Activated T-helper 1 cell treated with anti-CD3 and anti-CD28 coated beads, Interleukin-12 subunit alpha, Interleukin-12 subunit beta, Interleukin-2, Interleukin-4 antibody, amounts not matched to agents 30 ng/mL and 10 ng/mL and 1 ng/mL, durations not matched to agents 14 hours and 24 hours and 36 hours (primary cell): Measurements from ENCODE around the gene CTSA. TPM values are rescaled to one million over a fixed set of nuclear protein-coding genes. Genes with fewer than 3 reads are reported as not detected.
"Not testable (repeated sequence)": the region's sequence is repeated elsewhere in the genome, so short reads cannot be mapped to it uniquely, and the experiment has no call there.

Experiments
- DNase-seq: peaks from one replicate; pipeline ENCODE4 v3.0.0; 2021; ENCODE audit warnings: low spot score
- H3K27ac Mint-ChIP-seq: one replicate; pipeline ENCODE4 v1.8.0; 2021; ENCODE audit warnings: mild to moderate bottlenecking, mixed read lengths
- H3K27me3 Mint-ChIP-seq: one replicate; pipeline ENCODE4 v1.8.0; 2022; ENCODE audit warnings: mild to moderate bottlenecking, moderate library complexity, mixed read lengths; ENCODE audit not compliant: insufficient read depth
- H3K36me3 Mint-ChIP-seq: one replicate; pipeline ENCODE4 v1.8.0; 2021; ENCODE audit warnings: low read depth, mixed read lengths
- H3K4me1 Mint-ChIP-seq: one replicate; pipeline ENCODE4 v1.8.0; 2021; ENCODE audit warnings: low read depth, mixed read lengths
- H3K4me3 Mint-ChIP-seq: one replicate; pipeline ENCODE4 v1.8.0; 2021; ENCODE audit warnings: mild to moderate bottlenecking, moderate library complexity, mixed read lengths
- H3K9me3 Mint-ChIP-seq: one replicate; pipeline ENCODE4 v1.8.0; 2021; ENCODE audit warnings: mixed read lengths
- intact Hi-C: fragments of 100-400 bp; cut with micrococcal nuclease; formaldehyde crosslinking; loops from one replicate; pipeline ENCODE4 v1.15.1; 2024
- total RNA-seq: library from RNA; stranded (reverse); gene quantifications from 2 replicates; pipeline ENCODE4 v1.2.3, GENCODE V29; 2022

The CTSA gene
- total RNA-seq, 1 donor from 2014 or later, result 46.9 TPM

- H3K4me3 Mint-ChIP-seq, intact Hi-C loops: not testable (repeated sequence)
These were observed 17.0 kb upstream of the CTSA start for GRCh38 chr20:45874104-45874481.

GRCh38 chr20:45874576-45874975 is 16.6 kb upstream of the CTSA start:
- intact Hi-C loops, result no loop called here
- Mint-ChIP-seq H3K9me3 (no peaks in the 10 kb centered on the region), H3K27me3 (no peaks in the 10 kb centered on the region), H3K27ac (no peak overlapping the region), H3K4me3 (no peak overlapping the region), H3K36me3 (peaks cover 15% of the 10 kb centered on the region), H3K4me1 (no peaks in the 10 kb centered on the region)
- no peak for DNase-seq

More at GRCh38 chr20:45874104-45874481, 17.0 kb upstream of the CTSA start:
- H3K4me1 Mint-ChIP-seq, H3K27ac Mint-ChIP-seq, H3K27me3 Mint-ChIP-seq, DNase-seq, H3K9me3 Mint-ChIP-seq: not testable (repeated sequence)
- H3K36me3 Mint-ChIP-seq, result peaks cover 15% of the 10 kb centered on the region

DNA sequence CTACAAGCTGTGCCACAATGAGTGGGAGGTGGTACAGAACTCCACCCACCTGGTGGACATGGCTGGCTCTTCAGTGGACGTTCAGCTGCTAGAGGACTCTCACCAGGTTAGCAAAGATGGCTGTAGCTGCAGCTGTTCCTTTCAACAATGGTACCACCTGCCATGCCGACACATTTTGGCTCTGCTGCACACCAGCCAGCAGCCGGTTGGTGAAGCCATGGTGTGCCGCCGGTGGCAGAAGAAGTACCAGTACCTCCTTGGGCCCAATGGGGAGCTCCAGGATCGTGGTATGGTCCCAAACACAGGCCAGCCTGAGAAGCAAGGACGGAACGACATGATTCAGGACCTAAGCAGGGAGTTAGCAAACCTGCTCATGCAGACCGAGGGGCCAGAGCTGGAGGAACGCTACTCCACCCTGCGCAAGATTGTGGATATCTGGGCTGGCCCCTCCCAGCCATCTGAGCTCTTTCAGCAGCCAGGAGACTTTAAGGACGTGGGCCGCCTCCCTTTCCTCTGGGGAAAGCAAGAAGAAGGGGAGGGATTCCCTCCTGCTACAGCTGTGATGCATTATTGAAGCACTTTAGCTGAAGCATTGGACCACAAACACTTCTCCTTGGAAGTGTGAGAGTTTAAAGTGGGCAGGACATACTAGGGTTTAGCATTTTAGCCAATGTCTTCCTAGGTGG is 12.9 kb upstream of the CTSA start:
- Mint-ChIP-seq H3K27me3 (peaks cover 2% of the 10 kb centered on the region), H3K27ac (no peak overlapping the region), H3K36me3 (peaks cover 26% of the 10 kb centered on the region), H3K4me1 (peaks cover 23% of the 10 kb centered on the region), H3K4me3 (no peak overlapping the region), H3K9me3 (no peaks in the 10 kb centered on the region)
- DNase-seq, result no peak
- intact Hi-C loops, result no loop called here

DNA sequence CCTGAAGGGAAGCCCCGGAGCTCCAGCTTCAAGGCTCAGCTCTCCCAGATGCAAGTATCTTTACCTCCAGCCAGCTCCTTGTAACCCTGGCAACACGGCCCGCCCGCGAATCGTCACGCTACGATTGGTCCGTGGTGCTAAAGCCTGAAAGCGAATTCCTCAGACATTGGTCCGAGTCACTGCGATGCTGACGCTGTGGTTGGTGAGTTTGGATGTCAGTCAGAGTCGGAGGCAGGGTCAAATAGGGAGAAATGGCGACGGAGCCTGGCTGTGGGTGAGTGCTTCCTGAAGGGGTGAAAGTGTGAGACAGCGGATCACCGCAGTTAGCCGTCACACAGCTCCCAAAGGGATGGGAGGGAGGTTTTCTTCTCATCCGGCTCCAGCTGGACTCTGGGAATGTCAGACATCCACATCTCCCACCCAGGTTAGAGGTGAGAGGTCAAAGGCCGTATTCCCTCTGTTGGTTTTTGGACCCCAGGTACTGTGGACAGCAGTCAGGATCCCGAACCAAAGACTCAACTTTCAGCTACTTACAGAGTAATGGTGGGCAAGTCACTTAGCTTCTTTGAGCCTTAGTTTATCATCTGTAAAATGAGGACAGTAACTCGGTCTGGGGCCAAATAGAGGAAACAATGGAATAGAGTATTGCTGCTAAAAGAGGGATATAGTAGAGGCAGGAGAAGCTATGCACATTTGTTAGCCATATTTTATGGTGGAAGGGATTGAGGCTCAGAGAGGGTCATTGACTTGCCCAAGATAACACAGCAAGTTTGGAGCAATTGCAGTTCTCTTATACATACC is 9.9 kb upstream of the CTSA start, which contains the start of gene ZSWIM1:
TSS of gene ZSWIM1 (plus strand) at position 240 of the 801 bp plus-strand sequence. CDS start 1,366 bp downstream, outside the sequence.
- peaks cover 45% of the 10 kb centered on the region for H3K4me1 Mint-ChIP-seq

DNA sequence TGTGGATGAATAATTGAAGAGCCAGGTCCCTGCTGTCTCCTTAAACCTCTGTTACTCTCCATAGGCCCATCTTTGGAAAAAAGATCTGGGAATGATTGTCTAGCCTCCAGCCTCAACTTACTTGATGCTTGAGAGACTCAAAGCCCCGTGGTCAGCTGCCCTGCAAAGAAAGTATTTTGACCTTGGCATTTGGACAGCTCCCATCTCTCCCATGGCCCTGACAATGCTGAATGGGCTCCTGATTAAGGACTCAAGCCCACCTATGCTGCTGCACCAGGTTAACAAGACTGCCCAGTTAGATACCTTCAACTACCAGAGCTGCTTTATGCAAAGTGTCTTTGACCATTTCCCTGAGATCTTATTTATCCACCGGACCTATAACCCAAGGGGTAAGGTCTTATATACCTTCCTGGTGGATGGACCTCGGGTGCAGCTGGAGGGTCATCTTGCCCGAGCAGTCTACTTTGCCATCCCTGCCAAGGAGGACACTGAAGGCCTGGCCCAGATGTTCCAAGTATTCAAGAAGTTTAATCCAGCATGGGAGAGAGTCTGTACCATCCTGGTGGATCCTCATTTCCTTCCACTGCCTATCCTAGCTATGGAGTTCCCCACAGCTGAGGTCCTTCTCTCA is 8.6 kb upstream of the CTSA start:
- intact Hi-C loops, result no loop called here
- no peaks in the 10 kb centered on the region for H3K9me3 Mint-ChIP-seq
- no peak overlapping the region for H3K27ac Mint-ChIP-seq
- peaks cover 47% of the 10 kb centered on the region for H3K4me1 Mint-ChIP-seq
- no peak for DNase-seq
- peak overlapping the region; percentile 70 for H3K4me3 Mint-ChIP-seq
- H3K36me3 Mint-ChIP-seq, result peaks cover 22% of the 10 kb centered on the region
- H3K27me3 Mint-ChIP-seq, result peaks cover 2% of the 10 kb centered on the region

More for the DNA sequence above, 9.9 kb upstream of the CTSA start, which contains the start of gene ZSWIM1:
- Mint-ChIP-seq H3K4me3 (peak within 1 kb of the TSS; percentile 84), H3K9me3 (no peaks in the 10 kb centered on the region), H3K27ac (peak within 1 kb of the TSS; percentile 72), H3K36me3 (peaks cover 28% of the 10 kb centered on the region), H3K27me3 (peaks cover 2% of the 10 kb centered on the region)
- DNase-seq, result peak; percentile 96
- intact Hi-C loops, result loop anchor here (1.0 kb wide), 5 partner anchors 10 to 69 kb away; partner anchors contain the start of genes ACOT8, CTSA, NEURL2 and UBE2C

DNA sequence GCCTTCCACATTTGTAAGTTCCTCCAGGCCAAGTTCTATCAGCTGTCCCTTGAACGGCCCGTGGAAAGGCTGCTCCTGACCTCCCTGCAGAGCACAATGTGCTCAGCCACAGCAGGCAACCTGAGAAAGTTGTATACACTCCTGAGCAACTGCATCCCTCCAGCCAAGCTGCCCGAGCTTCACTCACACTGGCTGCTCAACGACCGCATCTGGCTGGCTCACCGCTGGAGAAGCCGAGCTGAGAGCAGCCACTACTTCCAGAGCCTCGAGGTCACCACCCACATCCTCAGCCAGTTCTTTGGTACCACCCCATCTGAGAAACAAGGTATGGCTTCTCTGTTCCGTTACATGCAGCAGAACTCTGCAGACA is 8.1 kb upstream of the CTSA start:
- intact Hi-C loops, result no loop called here
- no peak for DNase-seq
- H3K27me3 Mint-ChIP-seq, result peaks cover 2% of the 10 kb centered on the region
- H3K4me3 Mint-ChIP-seq, result peak overlapping the region; percentile 57
- H3K4me1 Mint-ChIP-seq, result peaks cover 47% of the 10 kb centered on the region
- no peaks in the 10 kb centered on the region for H3K9me3 Mint-ChIP-seq
- peaks cover 22% of the 10 kb centered on the region for H3K36me3 Mint-ChIP-seq
- no peak overlapping the region for H3K27ac Mint-ChIP-seq

GRCh38 chr20:45886590-45887345 is 4.4 kb upstream of the CTSA start:
- Mint-ChIP-seq H3K27ac (no peak overlapping the region), H3K4me3 (no peak overlapping the region), H3K9me3 (no peaks in the 10 kb centered on the region), H3K36me3 (peaks cover 16% of the 10 kb centered on the region), H3K27me3 (peaks cover 4% of the 10 kb centered on the region), H3K4me1 (peaks cover 37% of the 10 kb centered on the region)
- no peak for DNase-seq
- intact Hi-C loops, result no loop called here

GRCh38 chr20:45887346-45887715 is 3.8 kb upstream of the CTSA start, which contains the start of gene SPATA25:
Gene SPATA25 (minus strand): TSS chr20:45887622. CDS start chr20:45887590, 32 bp downstream.
- Mint-ChIP-seq H3K4me1 (peaks cover 36% of the 10 kb centered on the region), H3K4me3 (no peak within 1 kb of the TSS), H3K9me3 (no peaks in the 10 kb centered on the region), H3K27me3 (peaks cover 1% of the 10 kb centered on the region), H3K27ac (no peak within 1 kb of the TSS), H3K36me3 (peaks cover 14% of the 10 kb centered on the region)
- DNase-seq, result no peak
- intact Hi-C loops, result no loop called here

DNA sequence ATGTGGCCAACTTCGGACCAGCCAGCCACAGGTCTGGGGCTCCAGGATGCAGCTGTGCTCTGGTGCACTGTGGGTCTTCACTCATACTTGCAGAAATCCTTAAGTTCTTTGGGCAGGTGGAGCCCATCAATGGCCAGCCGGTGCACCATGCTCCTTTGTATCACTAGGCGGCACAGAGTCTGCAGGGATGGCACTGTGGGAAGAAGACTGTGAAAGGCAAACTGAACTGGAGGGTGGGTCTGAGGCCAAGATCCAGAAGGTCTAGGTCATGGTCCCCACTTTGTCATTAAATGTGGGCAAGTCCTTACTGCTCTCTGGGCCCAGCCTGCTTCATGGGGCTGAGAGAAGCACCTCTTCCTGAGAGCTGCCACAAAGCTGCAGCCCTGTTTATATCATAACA is 2.5 kb upstream of the CTSA start:
- H3K36me3 Mint-ChIP-seq, result peaks cover 5% of the 10 kb centered on the region
- H3K4me1 Mint-ChIP-seq, result peaks cover 33% of the 10 kb centered on the region
- DNase-seq, result no peak
- H3K9me3 Mint-ChIP-seq, result no peaks in the 10 kb centered on the region
- intact Hi-C loops, result no loop called here
- peak overlapping the region; percentile 47 for H3K4me3 Mint-ChIP-seq
- peaks cover 1% of the 10 kb centered on the region for H3K27me3 Mint-ChIP-seq
- H3K27ac Mint-ChIP-seq, result no peak overlapping the region

DNA sequence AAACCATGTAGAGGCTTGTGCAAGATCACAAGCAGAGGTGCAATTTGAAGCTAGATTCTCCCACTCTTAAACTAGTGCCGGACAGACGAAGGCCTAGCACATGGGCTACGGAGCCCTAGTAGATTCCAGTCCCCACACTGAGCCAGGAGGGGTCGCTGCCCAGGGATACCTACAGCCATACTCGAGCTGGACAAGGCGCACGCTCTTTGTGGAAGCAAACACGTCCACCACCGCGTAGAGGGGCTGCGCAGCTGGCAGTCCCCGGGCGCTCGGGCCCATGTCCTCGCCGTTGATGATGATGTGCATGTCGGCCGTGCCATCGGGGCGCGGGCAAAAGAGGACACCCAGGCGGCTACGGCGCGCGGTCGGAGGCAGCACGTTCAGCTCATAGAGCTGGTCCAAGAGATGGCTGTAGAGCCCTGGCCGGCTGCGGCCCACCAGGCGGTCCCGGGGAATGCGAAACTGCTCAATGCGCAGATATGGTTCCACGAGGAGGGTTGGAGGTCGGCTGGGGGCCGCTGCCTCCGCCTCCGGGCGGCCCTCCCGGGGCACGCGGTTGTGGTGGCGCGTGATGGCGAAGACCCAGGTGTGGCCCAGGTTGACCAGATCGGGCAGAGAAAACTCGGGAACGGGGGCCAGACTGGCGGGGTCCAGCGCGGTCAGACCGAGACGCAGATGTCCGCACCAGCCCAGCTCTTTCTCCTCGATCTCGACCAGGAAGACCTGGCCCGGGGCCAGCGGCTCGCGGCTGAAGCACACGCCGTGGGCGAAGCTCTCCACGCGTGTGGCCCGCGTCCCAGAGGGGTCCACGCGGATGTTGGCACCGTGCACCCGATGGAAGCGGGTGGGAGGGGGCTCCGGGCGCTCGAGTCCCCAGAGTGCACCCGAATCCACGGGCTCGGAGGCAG is 804 bp upstream of the CTSA start:
- peaks cover 3% of the 10 kb centered on the region for H3K36me3 Mint-ChIP-seq
- peak; percentile 17 for DNase-seq

GRCh38 chr20:45892049-45892825 is 1.1 kb downstream of the CTSA start:
- H3K4me3 Mint-ChIP-seq, result peak overlapping the region; percentile 91
- peak overlapping the region; percentile 68 for H3K27ac Mint-ChIP-seq
- intact Hi-C loops, result no loop called here
- DNase-seq, result no peak
- peaks cover 3% of the 10 kb centered on the region for H3K36me3 Mint-ChIP-seq
- no peaks in the 10 kb centered on the region for H3K9me3 Mint-ChIP-seq
- H3K27me3 Mint-ChIP-seq, result peaks cover 1% of the 10 kb centered on the region
- peaks cover 13% of the 10 kb centered on the region for H3K4me1 Mint-ChIP-seq

More for the DNA sequence above, 804 bp upstream of the CTSA start:
- Mint-ChIP-seq H3K27ac (peak overlapping the region; percentile 40), H3K9me3 (no peaks in the 10 kb centered on the region), H3K4me3 (peak overlapping the region; percentile 91), H3K4me1 (peaks cover 20% of the 10 kb centered on the region), H3K27me3 (peaks cover 1% of the 10 kb centered on the region)
- intact Hi-C loops, result loop anchor here (2.0 kb wide), 3 partner anchors 66 to 92 kb away; no protein-coding TSS in a partner anchor
